HG03520 (cell line): ENCODE results near the gene MLF2.
A peak's percentile ranks its signal among the peaks of the same experiment; 100 is the strongest.
"Not testable (repeated sequence)": the region's sequence is repeated elsewhere in the genome, so short reads cannot be mapped to it uniquely, and the experiment has no call there.

Source experiments
- ATAC-seq: cut with Tn5 transposase; IDR thresholded peaks from one replicate; pipeline ENCODE4 v1.9.1; 2021; ENCODE audit warnings: mild to moderate bottlenecking, moderate library complexity; ENCODE audit not compliant: unreplicated experiment

Gene MLF2

DNA sequence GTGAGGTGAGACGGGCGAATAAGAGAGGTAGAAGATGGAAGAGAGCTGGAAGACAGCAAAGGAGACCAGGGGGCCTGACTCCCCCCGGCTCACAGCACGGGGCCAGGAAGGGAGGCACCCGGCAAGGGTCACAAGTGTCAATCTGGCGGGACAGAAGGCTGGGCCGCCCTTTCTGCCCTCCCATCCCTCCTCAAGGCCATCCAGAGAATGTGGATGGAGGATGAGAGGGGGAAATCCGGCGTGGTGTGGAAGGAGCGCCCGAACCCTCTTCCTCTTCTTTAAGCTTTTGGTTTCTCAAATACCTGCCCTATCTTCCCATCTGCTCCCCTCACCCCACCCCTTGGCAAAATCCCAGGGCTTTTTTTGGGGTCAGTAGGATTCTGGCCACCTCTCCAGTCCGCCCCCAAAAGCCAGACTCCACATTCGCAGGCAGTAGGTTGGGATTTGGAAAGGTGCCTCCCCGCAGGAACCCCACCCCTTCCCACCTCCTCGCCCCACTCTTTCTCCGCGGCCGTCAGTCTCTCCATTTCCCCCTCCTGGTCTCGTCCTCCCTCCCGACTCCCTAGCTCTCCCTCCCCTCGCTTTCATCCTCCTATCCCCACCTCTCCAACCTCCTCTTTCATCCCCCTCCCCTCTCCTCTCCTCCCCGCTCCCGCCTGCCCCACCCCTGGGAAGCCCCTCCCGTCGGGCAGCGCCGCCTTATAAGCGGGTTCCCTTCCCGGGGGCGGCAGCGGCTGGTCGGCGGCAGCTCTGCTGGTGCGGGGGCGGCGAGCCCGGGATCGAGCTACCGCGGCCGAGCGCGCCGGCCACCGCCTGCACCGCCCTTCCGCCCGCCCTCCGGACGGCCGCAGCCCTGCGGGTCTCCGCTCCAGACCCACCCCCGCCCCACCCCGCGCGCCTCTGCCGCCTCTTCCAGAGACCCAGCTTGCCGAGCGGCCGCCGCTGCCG lies 13.0 kb upstream of the MLF2 start, which contains the start of gene PTMS:
Gene PTMS, plus strand, starts transcription at position 730 of the 948 bp plus-strand sequence. CDS start 343 bp downstream, outside the sequence.
- no peak for ATAC-seq

- no peak for ATAC-seq
These were observed 12.2 kb upstream of the MLF2 start for GRCh38 chr12:6765048-6765633.

DNA sequence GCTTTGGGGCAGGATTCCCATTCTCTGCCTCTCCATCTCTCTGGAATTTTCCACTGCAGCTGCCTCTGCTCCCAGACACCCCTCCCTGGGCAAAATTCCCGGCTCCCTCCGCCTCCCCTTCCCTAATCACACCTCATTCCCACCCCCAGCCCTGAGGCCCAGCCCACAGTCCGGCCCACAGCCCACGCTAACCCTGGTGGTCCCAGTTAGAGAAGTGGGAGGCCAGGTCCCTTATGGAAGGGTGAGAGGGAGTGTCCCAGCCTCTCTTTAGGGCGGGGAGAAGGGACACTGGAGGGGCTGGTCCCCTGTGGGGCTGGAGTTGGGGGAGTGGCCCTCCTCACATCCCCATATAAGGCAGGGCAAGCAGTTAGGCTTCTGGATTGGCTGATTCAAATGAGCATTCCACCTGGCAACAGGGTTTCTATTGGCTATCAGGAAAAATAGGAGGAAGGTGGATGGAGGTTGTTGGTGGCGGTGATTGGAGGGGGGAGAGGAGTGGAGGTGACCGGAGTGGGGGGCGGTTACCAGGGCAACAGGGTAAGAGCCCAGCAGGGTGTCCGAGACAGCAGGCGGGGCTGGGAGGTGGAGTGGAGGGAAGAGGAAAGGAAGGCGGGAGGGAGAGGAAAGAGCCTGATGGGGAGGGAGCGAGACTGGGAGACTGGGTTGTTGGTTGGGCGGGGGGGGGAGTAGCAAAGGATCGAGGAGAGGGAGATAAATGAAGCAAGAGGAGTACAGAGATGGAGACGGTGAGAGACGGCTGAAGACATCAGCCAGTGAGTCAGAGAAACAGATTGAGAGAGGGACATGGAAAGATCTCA lies 11.3 kb upstream of the MLF2 start:
- ATAC-seq = peak; percentile 70

- ATAC-seq = no peak
These were observed 10.4 kb upstream of the MLF2 start for GRCh38 chr12:6763380-6763779.

- ATAC-seq = no peak
These were observed 6.8 kb upstream of the MLF2 start for GRCh38 chr12:6759741-6760140.

DNA sequence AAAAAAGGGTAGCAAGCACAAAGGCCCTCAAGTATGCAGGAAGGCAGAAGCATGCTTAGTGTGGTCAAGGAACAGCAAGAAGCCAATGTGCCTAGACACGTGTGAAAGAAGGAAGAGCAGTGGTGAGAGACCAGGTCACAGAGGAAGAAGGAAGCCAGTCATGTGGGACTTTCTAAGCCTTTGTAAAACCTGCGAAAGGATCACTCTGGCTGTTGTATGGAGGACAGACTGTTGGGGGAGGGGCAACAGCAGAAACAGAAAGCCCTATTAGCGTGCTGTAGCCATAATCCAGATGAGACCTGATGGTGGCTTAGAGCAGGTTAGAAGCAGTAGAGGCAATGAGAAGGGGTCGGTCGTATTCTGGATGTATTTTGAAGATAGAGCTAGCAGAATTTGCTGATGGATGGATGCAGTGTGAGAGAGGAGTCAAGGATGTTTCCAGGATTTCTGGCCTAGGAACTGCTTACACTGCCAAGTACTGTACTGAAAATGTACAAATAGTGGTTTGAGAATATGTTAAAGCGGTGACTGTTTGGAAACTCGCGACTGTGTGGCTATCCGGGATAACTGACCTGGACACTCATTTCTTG lies 5.7 kb upstream of the MLF2 start:
- ATAC-seq = no peak

GRCh38 chr12:6757028-6757690 lies 4.2 kb upstream of the MLF2 start:
- no peak for ATAC-seq

GRCh38 chr12:6754411-6754810 lies 1.5 kb upstream of the MLF2 start:
- no peak for ATAC-seq

GRCh38 chr12:6753772-6754356 lies 923 bp upstream of the MLF2 start:
- ATAC-seq = no peak

DNA sequence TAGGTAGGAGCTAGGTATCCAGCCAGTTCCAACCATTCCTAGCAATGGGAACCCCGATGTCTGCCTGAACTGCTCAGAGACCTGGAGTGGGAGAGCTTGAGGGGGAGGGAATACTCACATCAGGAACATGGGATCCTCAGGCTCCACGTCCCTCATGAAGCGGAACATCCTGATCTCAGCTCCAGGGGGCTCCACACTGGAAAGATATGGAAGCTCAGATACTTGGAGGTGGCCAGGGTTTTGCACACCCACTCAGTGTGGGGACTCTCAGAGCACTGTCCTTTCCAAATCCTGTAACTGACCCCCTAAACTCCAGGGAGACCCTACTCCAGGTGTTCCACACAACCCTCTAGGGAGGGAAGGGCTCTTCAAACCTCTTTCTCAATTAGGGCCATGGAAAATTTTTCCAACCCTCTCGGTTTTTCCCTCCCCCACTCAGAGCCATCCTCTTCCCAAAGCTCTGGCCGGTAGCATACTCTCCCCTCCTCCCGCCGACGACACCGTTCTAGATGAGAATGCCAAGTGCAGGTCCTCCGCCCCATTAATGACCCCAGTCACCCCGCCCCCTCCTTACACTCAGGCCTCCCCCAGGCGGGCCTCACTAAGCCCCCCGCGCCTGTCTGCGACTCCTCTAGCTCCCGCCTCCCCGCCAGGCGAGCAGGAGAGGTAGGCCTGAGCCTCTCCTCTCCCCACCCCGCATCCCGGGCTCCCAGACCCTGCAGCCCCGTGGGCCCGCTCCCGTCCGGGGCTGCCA lies 597 bp downstream of the MLF2 start:
- ATAC-seq = no peak

GRCh38 chr12:6751767-6752166 lies 1.2 kb downstream of the MLF2 start:
- ATAC-seq = no peak

DNA sequence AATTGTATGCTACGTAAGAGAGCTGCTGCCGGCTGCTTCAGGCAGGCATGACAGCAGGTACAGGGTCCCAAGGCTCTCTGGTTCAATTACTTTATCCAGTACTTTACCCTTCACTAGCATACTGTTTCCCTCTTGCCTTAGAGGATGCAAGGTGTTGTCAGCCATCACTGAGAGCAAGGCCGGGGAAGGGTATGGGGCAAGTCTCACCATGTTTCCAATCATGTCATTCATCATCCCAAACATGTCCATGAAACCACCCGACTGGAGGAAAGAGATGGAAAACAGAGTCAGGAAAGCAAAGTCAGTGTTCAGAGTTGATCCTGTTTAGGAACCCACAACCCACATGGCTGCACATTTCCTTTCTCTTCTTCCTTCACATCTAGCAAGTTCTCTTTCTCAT lies 2.4 kb downstream of the MLF2 start:
- ATAC-seq = no peak

DNA sequence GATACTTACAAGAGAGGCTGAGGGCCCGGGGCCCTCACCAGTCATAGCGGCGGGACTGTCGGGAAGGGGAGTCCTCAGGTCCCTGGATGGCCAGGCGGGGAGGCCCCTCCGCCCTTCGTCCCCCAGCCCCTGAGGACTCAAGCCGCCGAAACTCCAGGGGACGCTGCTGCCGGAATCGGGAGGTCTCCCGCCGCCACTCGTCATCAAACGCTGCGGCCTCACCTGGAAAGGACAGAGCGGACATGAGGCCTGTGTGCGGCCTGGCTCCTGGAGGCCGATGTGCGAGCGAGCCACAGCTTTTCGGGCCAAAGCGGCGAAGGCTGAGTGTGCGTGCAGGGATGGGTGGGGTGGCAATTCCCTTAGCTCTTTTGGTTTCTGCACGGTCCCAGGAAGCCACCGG lies 4.2 kb downstream of the MLF2 start:
- ATAC-seq = no peak

- no peak for ATAC-seq
These were observed 5.7 kb downstream of the MLF2 start for GRCh38 chr12:6747216-6747615.

- no peak for ATAC-seq
These were observed 7.0 kb downstream of the MLF2 start for GRCh38 chr12:6745741-6746525.

- not testable (repeated sequence) for ATAC-seq
These were observed 9.6 kb downstream of the MLF2 start for GRCh38 chr12:6743300-6743699.

DNA sequence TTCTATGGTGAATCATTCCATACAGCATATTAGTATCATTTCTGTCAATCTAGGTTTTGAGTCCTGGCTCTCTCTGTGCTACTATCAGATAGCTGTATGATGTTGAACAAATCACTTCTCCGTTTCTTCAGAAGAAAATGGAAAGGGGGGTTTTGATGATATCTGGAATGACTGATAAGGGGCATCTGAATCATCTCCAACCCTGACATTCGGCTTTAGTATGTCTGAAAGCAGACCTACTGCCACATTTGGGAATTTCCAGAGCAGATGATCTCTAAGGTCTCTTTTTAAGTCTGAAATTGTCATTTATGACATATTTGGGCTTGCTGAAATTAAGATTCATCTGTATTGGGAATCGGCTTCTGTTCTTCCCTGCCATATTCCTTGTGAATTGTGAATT lies 10.1 kb downstream of the MLF2 start:
- ATAC-seq = no peak

GRCh38 chr12:6742080-6742479 lies 10.9 kb downstream of the MLF2 start:
- not testable (repeated sequence) for ATAC-seq

DNA sequence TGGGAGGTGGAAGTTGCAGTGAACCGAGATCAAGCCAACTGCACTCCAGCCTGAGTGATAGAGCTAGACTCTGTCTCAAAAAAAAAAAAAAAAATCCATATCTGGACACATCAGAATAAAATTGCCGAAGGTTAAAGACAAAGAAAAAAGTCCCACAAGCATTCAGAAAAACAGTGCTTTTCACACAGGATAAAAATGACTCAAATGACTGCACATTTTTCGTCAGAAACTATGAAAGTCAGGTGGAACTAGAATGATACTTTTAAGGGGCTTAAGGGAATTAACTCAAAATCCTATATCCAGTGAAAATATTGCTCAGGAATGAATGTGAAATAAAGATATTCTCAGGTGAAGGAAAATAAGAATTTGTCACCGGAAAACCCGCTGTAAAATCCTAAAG lies 16.2 kb downstream of the MLF2 start:
- no peak for ATAC-seq
